Small intestine (tissue), 7 donors: ENCODE data around the gene DOCK9. TPM values are rescaled to one million over a fixed set of nuclear protein-coding genes. Genes with fewer than 3 reads are reported as not detected.

Source experiments
- DNase-seq, 2 donors: peaks; one replicate each; pipeline versions ENCODE4 v3.0.0 to v3.0.0-alpha.2; 2013
- FAIRE-seq: peaks from 2 replicates; lab custom pipeline; 2012; peaks lifted over from hg19 to GRCh38; lab: Jason Lieb, UNC
- H3K27ac ChIP-seq, 3 donors: one replicate each; pipeline ENCODE4 v1.5.1; 2013; ENCODE audit warnings: low read length in 2 of 3, mild to moderate bottlenecking in 2 of 3, control low read depth in 1 of 3, inconsistent platforms in 1 of 3, low read depth in 1 of 3, moderate library complexity in 1 of 3
- H3K27me3 ChIP-seq, 3 donors: one replicate each; pipeline ENCODE4 v1.6.1; 2013; ENCODE audit warnings: low read length in 3 of 3, inconsistent platforms in 1 of 3; ENCODE audit not compliant: control insufficient read depth in 3 of 3, insufficient read depth in 3 of 3
- H3K36me3 ChIP-seq, 3 donors: one replicate each; pipeline ENCODE4 v1.6.1; 2013; ENCODE audit warnings: low read length in 3 of 3, inconsistent platforms in 1 of 3, low read depth in 1 of 3, mild to moderate bottlenecking in 1 of 3, moderate library complexity in 1 of 3; ENCODE audit not compliant: control insufficient read depth in 3 of 3, insufficient read depth in 2 of 3
- H3K4me1 ChIP-seq, 3 donors: one replicate each; pipeline ENCODE4 v1.6.1; 2013; ENCODE audit warnings: low read length in 2 of 3, inconsistent platforms in 1 of 3, low read depth in 1 of 3, mild to moderate bottlenecking in 1 of 3, moderate library complexity in 1 of 3; ENCODE audit not compliant: control insufficient read depth in 3 of 3, insufficient read depth in 2 of 3
- H3K4me3 ChIP-seq, 3 donors: one replicate each; pipeline ENCODE4 v1.5.1; 2013; ENCODE audit warnings: low read length in 3 of 3, control low read depth in 1 of 3, inconsistent platforms in 1 of 3, low read depth in 1 of 3, mild to moderate bottlenecking in 1 of 3, moderate library complexity in 1 of 3
- H3K9me3 ChIP-seq, 2 donors: one replicate each; pipeline ENCODE4 v1.6.1; 2013; ENCODE audit warnings: low read depth in 1 of 2, low read length in 1 of 2; ENCODE audit not compliant: control insufficient read depth in 2 of 2, insufficient read depth in 1 of 2
- WGBS, 3 donors: extraction: QIAGEN DNeasy Blood & Tissue Kit; methylation state at CpG; one replicate each; pipeline ENCODE4 v1.1.7; 2013; 5-methylcytosine and 5-hydroxymethylcytosine counted together
- polyA plus RNA-seq, 4 donors: library from polyadenylated mRNA; stranded (reverse) in 3 of 4; unstranded in 1 of 4; fragments of 200-250 nt in 3 of 4; fragments of 120-200 nt in 1 of 4; gene quantifications; one replicate each; pipeline versions ENCODE4 v1.2.1 to v1.2.3, GENCODE V29; 2013
- donor health status: healthy with polysubstance abuse.
- donor health status: control.
- donor health status: control.
- donor health status: Bipolar disorder and iron deficiency.
- donor health status: healthy.

DOCK9 gene
- polyA plus RNA-seq, 4 donors, result 18.6 to 84.3 (median 37.0) TPM

DNA sequence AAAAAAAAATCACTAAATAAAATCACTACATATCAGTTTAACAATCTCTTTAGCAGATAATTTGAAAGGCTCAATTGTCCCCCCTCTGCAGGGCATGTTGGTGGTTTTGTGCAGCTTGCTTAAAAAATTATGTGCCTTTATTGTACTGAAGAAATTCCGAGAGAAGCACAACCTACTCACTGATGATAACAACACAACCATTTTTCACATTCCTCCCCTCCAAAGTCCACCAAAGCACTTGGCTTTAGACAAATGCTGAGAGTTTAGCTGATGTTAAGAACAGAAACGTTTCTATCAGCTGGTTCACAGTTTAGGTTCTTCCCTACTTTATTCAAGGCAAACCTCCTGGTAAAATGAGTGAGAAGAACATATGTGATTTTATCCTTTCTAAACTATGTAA is 923 bp downstream of the DOCK9 start:
- FAIRE-seq (no peak), DNase-seq (no peak)
- H3K4me1 ChIP-seq, result peaks cover 0 to 3% (median 0%) of the 10 kb centered on the region in 3 donors
- H3K27me3 ChIP-seq, result no peaks in the 10 kb centered on the region
- no peak overlapping the region for H3K4me3 ChIP-seq
- H3K27ac ChIP-seq, result peak overlapping the region in 1 of 3 donors; percentile 12
- H3K36me3 ChIP-seq, result no peaks in the 10 kb centered on the region
- no peaks in the 10 kb centered on the region for H3K9me3 ChIP-seq
- WGBS, 3 donors, result 35 to 40% (median 36%) methylated on average over 2 of the region's 2 CpGs

DNA sequence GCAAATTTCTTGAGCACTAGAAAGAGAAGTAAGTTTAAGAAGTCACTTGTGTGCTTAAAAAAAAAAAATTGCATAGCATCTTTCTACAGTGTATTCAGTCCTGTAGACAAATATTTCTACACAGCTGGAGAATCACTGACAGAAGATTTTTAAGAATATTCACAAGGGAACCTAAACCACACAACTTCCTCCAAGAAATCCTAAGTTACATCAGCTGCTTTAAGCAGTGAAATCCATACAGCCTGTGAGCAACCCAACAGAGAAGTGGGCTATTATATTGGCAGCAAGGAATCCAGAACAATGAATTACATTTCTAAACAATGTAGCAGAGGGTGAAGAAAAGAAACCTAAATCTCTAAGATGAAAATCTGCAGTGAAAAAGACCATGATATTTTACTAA is 1.5 kb downstream of the DOCK9 start:
- H3K36me3 ChIP-seq, result no peaks in the 10 kb centered on the region
- DNase-seq (no peak), FAIRE-seq (no peak)
- H3K4me1 ChIP-seq, result peaks cover 0 to 3% (median 0%) of the 10 kb centered on the region in 3 donors
- no peak overlapping the region for H3K4me3 ChIP-seq
- H3K9me3 ChIP-seq, result no peaks in the 10 kb centered on the region
- H3K27ac ChIP-seq, result peak overlapping the region in 1 of 3 donors; percentile 24
- H3K27me3 ChIP-seq, result no peaks in the 10 kb centered on the region

DNA sequence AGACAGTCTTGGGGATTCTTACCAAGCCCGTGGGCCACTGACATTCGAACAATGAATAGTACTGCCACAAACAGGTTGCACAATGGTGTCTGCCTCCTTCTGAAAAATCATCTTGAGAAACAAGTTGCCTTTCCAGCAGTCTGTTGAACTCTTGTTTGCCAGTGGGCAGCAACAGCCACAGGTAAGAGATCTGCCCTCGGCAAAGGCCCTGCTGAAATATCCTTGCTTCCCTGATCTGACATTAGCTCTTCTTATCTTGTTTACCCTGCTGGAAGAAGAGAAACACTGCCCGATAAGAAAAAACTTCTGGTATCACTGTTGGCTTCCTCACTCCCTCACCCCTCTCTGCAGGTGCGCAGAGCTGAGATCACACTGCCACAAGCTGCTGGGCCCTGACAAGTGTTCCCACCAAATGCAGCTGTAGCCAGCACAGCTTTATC is 2.0 kb downstream of the DOCK9 start:
- no peaks in the 10 kb centered on the region for H3K9me3 ChIP-seq
- FAIRE-seq, result no peak
- no peak overlapping the region for H3K4me3 ChIP-seq
- WGBS, 3 donors, result 31 to 46% (median 43%) methylated on average over 5 of the region's 5 CpGs
- no peaks in the 10 kb centered on the region for H3K27me3 ChIP-seq
- H3K27ac ChIP-seq, result peak overlapping the region in 1 of 3 donors; percentile 24
- peaks cover 0 to 3% (median 0%) of the 10 kb centered on the region in 3 donors for H3K4me1 ChIP-seq
- H3K36me3 ChIP-seq, result no peaks in the 10 kb centered on the region
- peak in 1 of 2 donors; percentile 18 for DNase-seq

DNA sequence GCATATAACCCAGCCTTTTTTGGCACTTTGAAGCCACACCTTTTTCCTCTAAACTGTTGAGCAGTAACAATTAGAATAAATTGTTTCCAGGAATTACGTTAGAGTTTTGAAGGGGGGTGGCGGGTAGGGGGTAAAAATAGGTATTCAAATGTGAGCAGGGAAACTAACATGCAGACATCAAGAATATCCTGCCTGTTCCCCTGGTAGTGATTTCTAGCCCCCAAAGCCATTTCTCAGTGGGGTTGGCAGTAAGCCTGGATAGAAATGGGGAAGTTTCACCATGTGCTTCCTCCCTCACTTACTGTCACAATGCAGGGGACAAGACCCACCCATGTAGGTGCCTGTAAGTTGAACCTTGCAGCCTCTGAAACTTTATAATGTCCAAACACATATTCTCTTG is 3.8 kb downstream of the DOCK9 start:
- Histone ChIP-seq H3K4me1 (peaks cover 0 to 3% (median 0%) of the 10 kb centered on the region in 3 donors), H3K36me3 (no peaks in the 10 kb centered on the region), H3K27me3 (no peaks in the 10 kb centered on the region), H3K4me3 (no peak overlapping the region), H3K9me3 (no peaks in the 10 kb centered on the region), H3K27ac (peak overlapping the region in 1 of 3 donors; percentile 32)
- no peak for DNase-seq
- 76 to 85% (median 82%) methylated on average over 2 of the region's 2 CpGs for WGBS, 3 donors
- FAIRE-seq, result no peak

DNA sequence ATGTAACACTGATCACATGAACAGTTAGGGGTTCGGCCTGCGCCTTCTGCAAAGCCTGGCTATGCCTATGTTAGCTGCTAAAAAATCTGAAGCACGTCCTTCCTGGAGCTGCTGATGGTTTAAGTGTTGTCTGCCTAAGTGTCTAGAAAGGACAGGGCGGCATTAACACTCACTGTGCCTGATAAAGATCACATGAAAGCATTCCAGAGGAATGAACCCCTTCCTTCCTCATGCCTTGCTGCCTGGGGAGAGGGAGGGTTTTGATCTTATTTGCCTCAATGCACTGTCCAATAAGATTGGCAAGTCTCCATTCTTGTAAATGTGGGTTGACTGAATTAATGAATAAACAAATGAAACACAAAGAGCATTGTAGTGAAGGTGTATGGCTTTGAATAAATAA is 5.2 kb downstream of the DOCK9 start:
- 79 to 92% (median 91%) methylated on average over 4 of the region's 4 CpGs for WGBS, 3 donors
- no peak overlapping the region for H3K27ac ChIP-seq
- FAIRE-seq, result no peak
- H3K27me3 ChIP-seq, result no peaks in the 10 kb centered on the region
- H3K36me3 ChIP-seq, result no peaks in the 10 kb centered on the region
- DNase-seq, result no peak
- no peak overlapping the region for H3K4me3 ChIP-seq
- H3K9me3 ChIP-seq, result no peaks in the 10 kb centered on the region
- no peaks in the 10 kb centered on the region for H3K4me1 ChIP-seq

DNA sequence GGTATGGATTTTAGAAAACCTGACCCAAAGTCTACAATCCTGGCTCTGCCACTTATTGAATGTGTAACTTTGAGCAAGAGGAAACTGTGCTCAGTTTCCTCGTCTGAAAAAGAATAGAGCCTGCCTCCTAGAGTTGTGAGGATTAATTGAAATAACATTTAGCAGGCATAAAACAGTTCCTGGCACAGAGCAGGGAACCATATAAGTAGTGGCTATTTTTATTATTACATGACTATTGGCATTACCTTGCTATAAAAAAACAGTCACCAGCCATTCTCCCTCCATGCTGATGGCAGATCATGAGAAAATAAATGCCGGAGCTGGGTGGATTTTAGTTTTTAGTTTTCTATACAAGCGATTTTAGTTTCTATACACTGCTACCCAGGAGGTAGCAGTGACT is 5.8 kb downstream of the DOCK9 start:
- Histone ChIP-seq H3K4me3 (no peak overlapping the region), H3K36me3 (no peaks in the 10 kb centered on the region), H3K4me1 (no peaks in the 10 kb centered on the region), H3K27ac (no peak overlapping the region), H3K9me3 (no peaks in the 10 kb centered on the region), H3K27me3 (no peaks in the 10 kb centered on the region)
- FAIRE-seq (no peak), DNase-seq (no peak)
- WGBS, 3 donors, result 52 to 89% (median 69%) methylated on average over 3 of the region's 3 CpGs

DNA sequence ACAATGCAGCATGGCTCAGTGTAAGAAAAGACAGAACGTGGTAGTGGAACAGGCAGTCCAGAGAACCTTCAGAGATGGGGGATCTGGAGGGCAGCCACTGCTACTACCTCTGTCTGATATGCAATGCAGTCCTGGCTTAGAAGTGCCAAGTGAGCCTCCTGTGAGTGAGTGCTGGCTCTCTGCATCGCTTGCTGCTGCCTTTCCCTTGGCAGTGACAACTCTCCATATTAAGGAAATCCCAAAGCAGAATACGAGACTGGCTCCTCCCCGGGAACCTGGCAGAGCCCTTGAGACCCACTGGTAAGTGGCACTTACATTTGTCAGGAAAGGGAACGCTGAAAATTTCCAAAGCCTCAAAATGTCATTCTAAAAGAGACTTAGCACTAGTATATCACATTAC is 7.5 kb downstream of the DOCK9 start:
- H3K36me3 ChIP-seq, result no peaks in the 10 kb centered on the region
- DNase-seq (no peak), FAIRE-seq (no peak)
- H3K27ac ChIP-seq, result no peak overlapping the region
- no peak overlapping the region for H3K4me3 ChIP-seq
- no peaks in the 10 kb centered on the region for H3K9me3 ChIP-seq
- no peaks in the 10 kb centered on the region for H3K27me3 ChIP-seq
- no peaks in the 10 kb centered on the region for H3K4me1 ChIP-seq
- WGBS, 3 donors, result 73 to 91% (median 89%) methylated on average over 5 of the region's 5 CpGs

DNA sequence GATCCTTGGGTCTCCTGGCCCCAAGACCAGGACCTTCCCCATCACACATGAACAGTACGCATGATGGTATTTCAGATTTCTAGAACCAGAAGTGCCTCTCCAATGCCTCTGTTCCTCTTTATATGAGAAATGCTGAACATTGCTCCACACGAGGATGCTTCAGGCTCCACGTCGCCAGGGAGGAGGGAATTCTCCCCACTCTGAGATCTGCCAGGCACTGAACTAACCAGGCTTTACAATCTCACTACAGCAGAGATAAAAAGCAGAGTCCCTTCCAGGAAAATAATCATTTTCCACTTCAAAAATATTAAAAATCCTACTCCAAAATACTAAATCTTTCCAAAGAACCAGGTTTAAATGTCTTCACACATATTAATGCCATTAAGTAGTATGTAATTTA is 10.4 kb downstream of the DOCK9 start:
- DNase-seq, result no peak
- Histone ChIP-seq H3K27ac (no peak overlapping the region), H3K4me1 (no peaks in the 10 kb centered on the region), H3K27me3 (no peaks in the 10 kb centered on the region), H3K9me3 (no peaks in the 10 kb centered on the region), H3K4me3 (no peak overlapping the region), H3K36me3 (no peaks in the 10 kb centered on the region)
- no peak for FAIRE-seq
- 84 to 90% (median 89%) methylated on average over 4 of the region's 4 CpGs for WGBS, 3 donors

DNA sequence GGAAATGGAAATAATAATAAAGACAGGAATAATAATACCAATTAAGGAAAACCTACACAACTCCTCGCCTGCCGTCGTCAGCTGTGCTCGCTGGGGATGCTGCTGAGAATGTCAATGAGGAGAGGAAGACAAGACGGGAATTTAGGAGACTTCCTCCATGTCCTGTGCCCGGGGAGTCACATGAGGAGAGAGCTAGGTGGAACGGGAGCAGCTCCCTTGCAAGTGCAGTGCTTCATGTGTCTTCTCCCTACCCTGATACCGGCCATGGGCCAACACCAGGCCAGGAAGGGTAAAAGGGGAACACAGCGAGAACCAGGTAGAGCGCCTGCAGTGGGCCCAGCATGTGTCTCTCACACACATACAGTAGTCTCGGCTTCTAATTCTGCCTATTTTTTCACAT is 11.8 kb downstream of the DOCK9 start:
- no peak for FAIRE-seq
- no peaks in the 10 kb centered on the region for H3K36me3 ChIP-seq
- 91 to 96% (median 96%) methylated on average over 11 of the region's 11 CpGs for WGBS, 3 donors

More for the DNA sequence above, 11.8 kb downstream of the DOCK9 start:
- Histone ChIP-seq H3K4me1 (no peaks in the 10 kb centered on the region), H3K4me3 (no peak overlapping the region), H3K27me3 (no peaks in the 10 kb centered on the region), H3K27ac (no peak overlapping the region), H3K9me3 (peaks cover 0 to 1% of the 10 kb centered on the region in 2 donors)
- no peak for DNase-seq
